Upper lobe of right lung (tissue), 1 donor: ENCODE results near the gene ADI1. TPM values are rescaled to one million over a fixed set of nuclear protein-coding genes. Genes with fewer than 3 reads are reported as not detected.
"Not testable (repeated sequence)": the region's sequence is repeated elsewhere in the genome, so short reads cannot be mapped to it uniquely, and the experiment has no call there.

Source experiments
- ATAC-seq: fragments of 200-7000 bp; cut with Tn5 transposase; one replicate; pipeline ENCODE4 v1.9.1; 2020; ENCODE audit warnings: mild to moderate bottlenecking, moderate library complexity
- DNase-seq: peaks from one replicate; pipeline ENCODE4 v3.0.0-alpha.2; 2020
- H3K27ac ChIP-seq: fragments of 200-600 bp; one replicate; pipeline ENCODE4 v1.8.0; 2022
- H3K27me3 ChIP-seq: fragments of 200-600 bp; one replicate; pipeline ENCODE4 v1.8.0; 2022; ENCODE audit warnings: mild to moderate bottlenecking
- H3K36me3 ChIP-seq: fragments of 200-600 bp; one replicate; pipeline ENCODE4 v1.8.0; 2022
- H3K4me1 ChIP-seq: fragments of 200-600 bp; one replicate; pipeline ENCODE4 v1.8.0; 2022
- H3K4me3 ChIP-seq: fragments of 200-600 bp; one replicate; pipeline ENCODE4 v1.8.0; 2022; ENCODE audit warnings: mild to moderate bottlenecking
- H3K9me3 ChIP-seq: fragments of 200-600 bp; one replicate; pipeline ENCODE4 v1.8.0; 2022
- CTCF ChIP-seq: fragments of 200-600 bp; IDR thresholded peaks from one replicate; pipeline ENCODE4 v1.8.0; 2022; ENCODE audit warnings: antibody characterized with exemption
- intact Hi-C: fragments of 100-400 bp; cut with DNase I; formaldehyde crosslinking; loops from one replicate; pipeline ENCODE4 v1.11.0; 2022
- total RNA-seq: library from RNA; stranded (reverse); fragmentation: NEBNext Ultra II Directional; extraction: Animal tissue kit (Norgen Biotek cat#: 25700); gene quantifications from one replicate; pipeline ENCODE4 v1.2.1, GENCODE V29; 2021
- donor health status: DM: no; HTN: yes; CAD: no; lungs with severe emphysema.

Gene ADI1
- total RNA-seq, 1 donor from 2014 or later: 66.8 TPM

- Histone ChIP-seq H3K36me3 (peaks cover 65% of the 10 kb centered on the region), H3K27me3 (no peaks in the 10 kb centered on the region), H3K4me3 (no peak overlapping the region), H3K4me1 (no peaks in the 10 kb centered on the region), H3K9me3 (no peaks in the 10 kb centered on the region), H3K27ac (no peak overlapping the region)
- intact Hi-C loops: no loop called here
- no peak for ATAC-seq
- no peak for TF ChIP-seq CTCF
- no peak for DNase-seq
Measured at GRCh38 chr2:3505771-3506170, 13.6 kb downstream of the ADI1 start.

DNA sequence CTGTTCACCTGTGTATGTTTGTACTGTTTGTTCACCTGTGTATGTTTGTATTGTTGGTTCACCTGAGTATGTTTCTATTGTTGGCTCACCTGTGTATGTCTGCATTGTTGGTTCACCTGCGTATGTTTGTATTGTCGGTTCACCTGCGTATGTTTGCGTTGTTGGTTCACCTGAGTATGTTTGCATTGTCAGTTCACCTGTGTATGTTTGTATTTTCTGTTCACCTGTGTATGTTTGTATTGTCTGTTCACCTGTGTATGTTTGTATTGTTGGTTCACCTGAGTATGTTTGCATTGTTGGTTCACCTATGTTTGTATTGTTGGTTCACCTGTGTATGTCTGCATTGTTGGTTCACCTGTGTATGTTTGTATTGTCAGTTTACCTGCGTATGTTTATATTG is 14.6 kb downstream of the ADI1 start:
- ATAC-seq: no peak
- intact Hi-C loops: no loop called here
- peaks cover 65% of the 10 kb centered on the region for H3K36me3 ChIP-seq

DNA sequence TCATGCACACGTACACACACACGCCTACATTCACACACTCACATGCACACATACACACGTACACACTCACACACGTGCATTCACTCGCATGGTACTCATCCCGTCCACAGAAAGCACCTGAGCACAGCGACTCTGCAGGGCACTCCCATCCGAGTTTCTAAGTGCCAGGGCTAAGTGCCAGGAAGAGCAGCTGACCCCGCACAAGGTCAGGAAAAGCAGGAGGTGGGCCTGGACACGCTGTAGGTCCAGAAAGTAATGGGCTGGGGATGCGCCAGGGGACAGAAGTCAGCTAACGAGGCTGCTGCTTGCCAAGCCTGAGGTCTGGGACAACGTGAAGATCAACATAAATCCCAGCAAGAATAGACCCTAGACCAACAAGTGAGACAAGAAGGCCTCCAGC is 15.8 kb downstream of the ADI1 start:
- Histone ChIP-seq H3K9me3 (no peaks in the 10 kb centered on the region), H3K36me3 (peaks cover 69% of the 10 kb centered on the region), H3K4me3 (no peak overlapping the region), H3K27me3 (no peaks in the 10 kb centered on the region), H3K27ac (no peak overlapping the region), H3K4me1 (no peaks in the 10 kb centered on the region)
- intact Hi-C loops: no loop called here
- no peak for TF ChIP-seq CTCF
- DNase-seq (no peak), ATAC-seq (no peak)

More for the DNA sequence above, 14.6 kb downstream of the ADI1 start:
- H3K4me3 ChIP-seq: no peak overlapping the region
- DNase-seq: no peak
- TF ChIP-seq CTCF: no peak
- no peak overlapping the region for H3K27ac ChIP-seq
- no peaks in the 10 kb centered on the region for H3K9me3 ChIP-seq
- H3K4me1 ChIP-seq: no peaks in the 10 kb centered on the region
- H3K27me3 ChIP-seq: no peaks in the 10 kb centered on the region

- TF ChIP-seq CTCF: no peak
- H3K27ac ChIP-seq: no peak overlapping the region
- intact Hi-C loops: no loop called here
- no peaks in the 10 kb centered on the region for H3K9me3 ChIP-seq
- ATAC-seq (no peak), DNase-seq (no peak)
- H3K36me3 ChIP-seq: peaks cover 69% of the 10 kb centered on the region
- H3K27me3 ChIP-seq: no peaks in the 10 kb centered on the region
- H3K4me3 ChIP-seq: no peak overlapping the region
- no peaks in the 10 kb centered on the region for H3K4me1 ChIP-seq
Measured at GRCh38 chr2:3503046-3503445, 16.3 kb downstream of the ADI1 start.

DNA sequence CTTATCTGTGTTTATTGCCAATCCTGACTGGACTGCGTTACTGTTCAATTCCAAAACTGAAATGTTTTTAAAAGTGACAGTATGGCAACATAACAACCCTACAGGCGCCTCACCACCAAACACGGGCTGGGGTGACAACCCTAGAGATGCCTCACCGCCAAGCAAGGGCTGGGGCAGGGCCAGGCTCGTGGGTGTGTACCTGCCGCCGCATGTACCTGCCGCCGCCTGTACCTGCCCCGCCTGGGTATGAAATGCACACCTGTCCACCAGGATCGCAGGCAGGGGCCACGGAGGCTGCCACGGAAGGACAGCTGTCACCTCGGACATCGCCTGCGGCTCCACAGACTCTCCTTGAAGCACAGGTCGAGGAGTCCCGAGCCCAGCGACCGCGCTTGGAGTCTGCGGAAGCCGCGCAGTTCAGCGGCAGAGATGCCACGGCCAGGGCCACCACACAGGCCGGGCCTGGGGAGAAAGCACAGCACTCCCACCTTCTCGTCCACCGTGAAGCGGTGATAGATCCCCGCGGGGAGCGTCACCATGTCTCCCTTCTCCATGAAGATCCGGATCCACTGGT is 18.9 kb downstream of the ADI1 start:
- ATAC-seq (no peak), DNase-seq (no peak)
- H3K4me3 ChIP-seq: no peak overlapping the region
- H3K9me3 ChIP-seq: no peaks in the 10 kb centered on the region
- no peak for TF ChIP-seq CTCF
- intact Hi-C loops: no loop called here
- no peak overlapping the region for H3K27ac ChIP-seq
- peaks cover 82% of the 10 kb centered on the region for H3K36me3 ChIP-seq
- H3K4me1 ChIP-seq: no peaks in the 10 kb centered on the region
- no peaks in the 10 kb centered on the region for H3K27me3 ChIP-seq

DNA sequence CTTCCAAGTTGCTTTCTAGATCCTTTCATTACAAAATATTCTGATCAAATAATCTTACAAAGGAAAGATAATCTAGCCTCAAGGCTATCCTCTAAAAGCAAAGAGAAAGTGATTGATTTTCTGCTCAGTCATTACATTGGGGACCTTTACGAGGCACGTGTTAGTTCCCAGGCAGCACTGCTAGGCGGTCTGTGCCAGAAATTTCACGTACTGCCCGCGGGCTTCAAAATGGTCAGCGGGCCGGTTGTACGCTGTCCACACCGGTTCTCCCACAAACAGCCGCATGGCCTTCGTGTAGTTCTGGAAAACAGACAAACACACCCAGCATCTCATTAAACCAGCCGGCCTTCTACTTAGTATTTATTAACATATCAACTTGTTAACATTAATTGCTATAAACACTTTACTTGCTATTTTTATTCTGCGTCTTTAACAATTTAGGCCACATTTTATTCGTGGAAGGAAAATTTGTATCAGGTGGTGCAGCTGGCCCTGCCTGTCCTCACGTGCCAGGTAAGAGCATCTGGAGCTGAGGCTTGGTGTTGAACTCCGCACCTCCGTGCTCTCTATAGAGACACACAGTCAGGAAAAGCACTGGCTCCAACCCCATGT is 20.4 kb downstream of the ADI1 start:
- TF ChIP-seq CTCF: no peak
- H3K27me3 ChIP-seq: no peaks in the 10 kb centered on the region
- ATAC-seq (no peak), DNase-seq (no peak)
- H3K27ac ChIP-seq: no peak overlapping the region
- H3K4me3 ChIP-seq: no peak overlapping the region
- intact Hi-C loops: no loop called here
- no peaks in the 10 kb centered on the region for H3K9me3 ChIP-seq
- no peaks in the 10 kb centered on the region for H3K4me1 ChIP-seq
- peaks cover 68% of the 10 kb centered on the region for H3K36me3 ChIP-seq

- H3K27me3 ChIP-seq, H3K4me1 ChIP-seq, DNase-seq, H3K27ac ChIP-seq, ATAC-seq, H3K9me3 ChIP-seq, intact Hi-C loops, H3K4me3 ChIP-seq: not testable (repeated sequence)
- peaks cover 58% of the 10 kb centered on the region for H3K36me3 ChIP-seq
Measured at GRCh38 chr2:3496708-3497080, 22.6 kb downstream of the ADI1 start.
